GM21786 (cell line): ENCODE results near the gene MDM1.

Source experiments
- ATAC-seq: cut with Tn5 transposase; IDR thresholded peaks from one replicate; pipeline ENCODE4 v1.9.1; 2021; ENCODE audit not compliant: unreplicated experiment

MDM1 gene

GRCh38 chr12:68276402-68276930, 55.7 kb downstream of the MDM1 start:
- no peak for ATAC-seq

GRCh38 chr12:68272732-68273131, 59.4 kb downstream of the MDM1 start:
- no peak for ATAC-seq

- ATAC-seq = no peak
These were observed 60.8 kb downstream of the MDM1 start for GRCh38 chr12:68271346-68271745.

- no peak for ATAC-seq
These were observed 61.8 kb downstream of the MDM1 start for GRCh38 chr12:68270358-68270757.

- no peak for ATAC-seq
These were observed 62.4 kb downstream of the MDM1 start for GRCh38 chr12:68269779-68270178.

GRCh38 chr12:68268967-68269366, 63.2 kb downstream of the MDM1 start:
- ATAC-seq = no peak

- no peak for ATAC-seq
These were observed 64.2 kb downstream of the MDM1 start for GRCh38 chr12:68267892-68268396.

GRCh38 chr12:68264857-68265256, 67.3 kb downstream of the MDM1 start:
- ATAC-seq = no peak

GRCh38 chr12:68264158-68264855, 67.9 kb downstream of the MDM1 start:
- no peak for ATAC-seq

- ATAC-seq = no peak
These were observed 68.8 kb downstream of the MDM1 start for GRCh38 chr12:68263366-68263765.

GRCh38 chr12:68261896-68262295, 70.3 kb downstream of the MDM1 start:
- ATAC-seq = no peak

- ATAC-seq = no peak
These were observed 72.0 kb downstream of the MDM1 start for GRCh38 chr12:68260153-68260552.

- no peak for ATAC-seq
These were observed 72.7 kb downstream of the MDM1 start for GRCh38 chr12:68259318-68259940.

- ATAC-seq = no peak
These were observed 78.7 kb downstream of the MDM1 start, which contains the start of gene IL22 for GRCh38 chr12:68253504-68253903. TSS of gene IL22 (minus strand) at chr12:68253604. CDS start at chr12:68253448, 156 bp downstream.

- no peak for ATAC-seq
These were observed 80.1 kb downstream of the MDM1 start for GRCh38 chr12:68252077-68252476.

- no peak for ATAC-seq
These were observed 81.7 kb downstream of the MDM1 start for GRCh38 chr12:68250454-68250853.

GRCh38 chr12:68247785-68248184, 84.4 kb downstream of the MDM1 start:
- no peak for ATAC-seq

GRCh38 chr12:68246350-68246749, 85.8 kb downstream of the MDM1 start:
- no peak for ATAC-seq

GRCh38 chr12:68245180-68246021, 86.8 kb downstream of the MDM1 start:
- no peak for ATAC-seq
